Sigmoid colon (tissue), 4 donors: ENCODE measurements around the gene SMIM35.

ENCODE experiments used
- POLR2AphosphoS5 ChIP-seq, 4 donors: sonication (generic); formaldehyde crosslinking; IDR thresholded peaks; one replicate each; pipeline ENCODE4 v1.6.1; 2017; ENCODE audit warnings: antibody characterized with exemption in 4 of 4
- TF ChIP-seq, protein P1 (sequence below), 4 experiments: fragments of 450-650 bp in 3 of 4; fragments of 200-600 bp in 1 of 4; IDR thresholded peaks; one replicate each; pipeline ENCODE4 v1.5.1; 2016 to 2019; ENCODE audit warnings: antibody characterized with exemption in 4 of 4, mild to moderate bottlenecking in 3 of 4, moderate library complexity in 2 of 4

DNA sequence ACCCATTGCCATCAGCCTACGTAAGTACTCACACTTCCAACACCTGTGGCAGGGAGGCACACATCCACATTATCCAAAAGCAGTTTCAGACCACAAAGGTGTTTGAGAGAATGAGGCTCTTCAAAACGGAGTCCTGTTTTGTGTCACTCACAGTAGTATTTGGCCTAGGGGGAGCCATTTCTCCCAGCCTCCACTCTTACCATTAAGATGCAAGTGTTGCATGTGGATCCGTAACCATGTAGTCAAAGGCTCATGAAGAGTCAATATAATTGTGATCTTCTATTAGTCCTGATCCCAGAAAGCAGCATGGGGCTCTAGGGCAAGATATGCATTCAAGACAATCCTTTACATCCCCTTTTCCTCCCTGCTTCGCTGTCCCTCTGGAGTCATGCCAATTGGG is 59.1 kb downstream of the SMIM35 start:
- TF ChIP-seq, protein P1, sequence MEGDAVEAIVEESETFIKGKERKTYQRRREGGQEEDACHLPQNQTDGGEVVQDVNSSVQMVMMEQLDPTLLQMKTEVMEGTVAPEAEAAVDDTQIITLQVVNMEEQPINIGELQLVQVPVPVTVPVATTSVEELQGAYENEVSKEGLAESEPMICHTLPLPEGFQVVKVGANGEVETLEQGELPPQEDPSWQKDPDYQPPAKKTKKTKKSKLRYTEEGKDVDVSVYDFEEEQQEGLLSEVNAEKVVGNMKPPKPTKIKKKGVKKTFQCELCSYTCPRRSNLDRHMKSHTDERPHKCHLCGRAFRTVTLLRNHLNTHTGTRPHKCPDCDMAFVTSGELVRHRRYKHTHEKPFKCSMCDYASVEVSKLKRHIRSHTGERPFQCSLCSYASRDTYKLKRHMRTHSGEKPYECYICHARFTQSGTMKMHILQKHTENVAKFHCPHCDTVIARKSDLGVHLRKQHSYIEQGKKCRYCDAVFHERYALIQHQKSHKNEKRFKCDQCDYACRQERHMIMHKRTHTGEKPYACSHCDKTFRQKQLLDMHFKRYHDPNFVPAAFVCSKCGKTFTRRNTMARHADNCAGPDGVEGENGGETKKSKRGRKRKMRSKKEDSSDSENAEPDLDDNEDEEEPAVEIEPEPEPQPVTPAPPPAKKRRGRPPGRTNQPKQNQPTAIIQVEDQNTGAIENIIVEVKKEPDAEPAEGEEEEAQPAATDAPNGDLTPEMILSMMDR (IDR thresholded peaks at IDR 0.05) = no peak
- no peak for TF ChIP-seq POLR2AphosphoS5 (IDR thresholded peaks at IDR 0.05)
